ENCODE results near the gene CCDC159. TPM values are rescaled to one million over a fixed set of nuclear protein-coding genes. Genes with fewer than 3 reads are reported as not detected.

The CCDC159 gene
- total and polyA plus RNA-seq, 2 of the 13 experiments (the other 11 are each of a cell fraction or from before 2014, with no cell fraction given), result 1.7 to 6.3 TPM

GRCh38 chr19:11375143-11375948, 29.0 kb downstream of the CCDC159 start (continued):
- TF ChIP-seq RXRB (CRISPR knock-in tag; IDR thresholded peaks at IDR 0.05; ENCODE audit: borderline replicate concordance) (0 out of 2 replicates have a peak, but pooled peaks have one; percentile 8), FOXK2 (IDR thresholded peaks at IDR 0.05) (no peak), GZF1 (CRISPR knock-in tag; IDR thresholded peaks at IDR 0.05) (no peak), PCBP2 (optimal IDR thresholded peaks at IDR 0.05; ENCODE audit: low read depth, low read length, poor library complexity, severe bottlenecking) (no peak), ZMAT3 (CRISPR knock-in tag; conservative IDR thresholded peaks at IDR 0.05) (no peak), RFX3 (CRISPR knock-in tag; IDR thresholded peaks at IDR 0.05) (no peak), SATB2 (CRISPR knock-in tag; IDR thresholded peaks at IDR 0.05) (no peak), CEBPZ (IDR thresholded peaks at IDR 0.05; ENCODE audit: low read length) (no peak), ZC3H4 (CRISPR knock-in tag; IDR thresholded peaks at IDR 0.05; ENCODE audit: borderline replicate concordance) (no peak), SP5 (CRISPR knock-in tag; IDR thresholded peaks at IDR 0.05; ENCODE audit: borderline replicate concordance, low read depth) (no peak; the same call in 1 of the 2 replicates), KLF6 (CRISPR knock-in tag; IDR thresholded peaks at IDR 0.05) (no peak)
- TF ChIP-seq, protein P1, sequence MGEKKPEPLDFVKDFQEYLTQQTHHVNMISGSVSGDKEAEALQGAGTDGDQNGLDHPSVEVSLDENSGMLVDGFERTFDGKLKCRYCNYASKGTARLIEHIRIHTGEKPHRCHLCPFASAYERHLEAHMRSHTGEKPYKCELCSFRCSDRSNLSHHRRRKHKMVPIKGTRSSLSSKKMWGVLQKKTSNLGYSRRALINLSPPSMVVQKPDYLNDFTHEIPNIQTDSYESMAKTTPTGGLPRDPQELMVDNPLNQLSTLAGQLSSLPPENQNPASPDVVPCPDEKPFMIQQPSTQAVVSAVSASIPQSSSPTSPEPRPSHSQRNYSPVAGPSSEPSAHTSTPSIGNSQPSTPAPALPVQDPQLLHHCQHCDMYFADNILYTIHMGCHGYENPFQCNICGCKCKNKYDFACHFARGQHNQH (CRISPR knock-in tag; IDR thresholded peaks at IDR 0.05), result no peak; the same call in 1 of the 2 replicates
- TF ChIP-seq, protein P2, sequence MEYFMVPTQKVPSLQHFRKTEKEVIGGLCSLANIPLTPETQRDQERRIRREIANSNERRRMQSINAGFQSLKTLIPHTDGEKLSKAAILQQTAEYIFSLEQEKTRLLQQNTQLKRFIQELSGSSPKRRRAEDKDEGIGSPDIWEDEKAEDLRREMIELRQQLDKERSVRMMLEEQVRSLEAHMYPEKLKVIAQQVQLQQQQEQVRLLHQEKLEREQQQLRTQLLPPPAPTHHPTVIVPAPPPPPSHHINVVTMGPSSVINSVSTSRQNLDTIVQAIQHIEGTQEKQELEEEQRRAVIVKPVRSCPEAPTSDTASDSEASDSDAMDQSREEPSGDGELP (IDR thresholded peaks at IDR 0.05; ENCODE audit: borderline replicate concordance, low read depth), result no peak
- TF ChIP-seq, protein P3, sequence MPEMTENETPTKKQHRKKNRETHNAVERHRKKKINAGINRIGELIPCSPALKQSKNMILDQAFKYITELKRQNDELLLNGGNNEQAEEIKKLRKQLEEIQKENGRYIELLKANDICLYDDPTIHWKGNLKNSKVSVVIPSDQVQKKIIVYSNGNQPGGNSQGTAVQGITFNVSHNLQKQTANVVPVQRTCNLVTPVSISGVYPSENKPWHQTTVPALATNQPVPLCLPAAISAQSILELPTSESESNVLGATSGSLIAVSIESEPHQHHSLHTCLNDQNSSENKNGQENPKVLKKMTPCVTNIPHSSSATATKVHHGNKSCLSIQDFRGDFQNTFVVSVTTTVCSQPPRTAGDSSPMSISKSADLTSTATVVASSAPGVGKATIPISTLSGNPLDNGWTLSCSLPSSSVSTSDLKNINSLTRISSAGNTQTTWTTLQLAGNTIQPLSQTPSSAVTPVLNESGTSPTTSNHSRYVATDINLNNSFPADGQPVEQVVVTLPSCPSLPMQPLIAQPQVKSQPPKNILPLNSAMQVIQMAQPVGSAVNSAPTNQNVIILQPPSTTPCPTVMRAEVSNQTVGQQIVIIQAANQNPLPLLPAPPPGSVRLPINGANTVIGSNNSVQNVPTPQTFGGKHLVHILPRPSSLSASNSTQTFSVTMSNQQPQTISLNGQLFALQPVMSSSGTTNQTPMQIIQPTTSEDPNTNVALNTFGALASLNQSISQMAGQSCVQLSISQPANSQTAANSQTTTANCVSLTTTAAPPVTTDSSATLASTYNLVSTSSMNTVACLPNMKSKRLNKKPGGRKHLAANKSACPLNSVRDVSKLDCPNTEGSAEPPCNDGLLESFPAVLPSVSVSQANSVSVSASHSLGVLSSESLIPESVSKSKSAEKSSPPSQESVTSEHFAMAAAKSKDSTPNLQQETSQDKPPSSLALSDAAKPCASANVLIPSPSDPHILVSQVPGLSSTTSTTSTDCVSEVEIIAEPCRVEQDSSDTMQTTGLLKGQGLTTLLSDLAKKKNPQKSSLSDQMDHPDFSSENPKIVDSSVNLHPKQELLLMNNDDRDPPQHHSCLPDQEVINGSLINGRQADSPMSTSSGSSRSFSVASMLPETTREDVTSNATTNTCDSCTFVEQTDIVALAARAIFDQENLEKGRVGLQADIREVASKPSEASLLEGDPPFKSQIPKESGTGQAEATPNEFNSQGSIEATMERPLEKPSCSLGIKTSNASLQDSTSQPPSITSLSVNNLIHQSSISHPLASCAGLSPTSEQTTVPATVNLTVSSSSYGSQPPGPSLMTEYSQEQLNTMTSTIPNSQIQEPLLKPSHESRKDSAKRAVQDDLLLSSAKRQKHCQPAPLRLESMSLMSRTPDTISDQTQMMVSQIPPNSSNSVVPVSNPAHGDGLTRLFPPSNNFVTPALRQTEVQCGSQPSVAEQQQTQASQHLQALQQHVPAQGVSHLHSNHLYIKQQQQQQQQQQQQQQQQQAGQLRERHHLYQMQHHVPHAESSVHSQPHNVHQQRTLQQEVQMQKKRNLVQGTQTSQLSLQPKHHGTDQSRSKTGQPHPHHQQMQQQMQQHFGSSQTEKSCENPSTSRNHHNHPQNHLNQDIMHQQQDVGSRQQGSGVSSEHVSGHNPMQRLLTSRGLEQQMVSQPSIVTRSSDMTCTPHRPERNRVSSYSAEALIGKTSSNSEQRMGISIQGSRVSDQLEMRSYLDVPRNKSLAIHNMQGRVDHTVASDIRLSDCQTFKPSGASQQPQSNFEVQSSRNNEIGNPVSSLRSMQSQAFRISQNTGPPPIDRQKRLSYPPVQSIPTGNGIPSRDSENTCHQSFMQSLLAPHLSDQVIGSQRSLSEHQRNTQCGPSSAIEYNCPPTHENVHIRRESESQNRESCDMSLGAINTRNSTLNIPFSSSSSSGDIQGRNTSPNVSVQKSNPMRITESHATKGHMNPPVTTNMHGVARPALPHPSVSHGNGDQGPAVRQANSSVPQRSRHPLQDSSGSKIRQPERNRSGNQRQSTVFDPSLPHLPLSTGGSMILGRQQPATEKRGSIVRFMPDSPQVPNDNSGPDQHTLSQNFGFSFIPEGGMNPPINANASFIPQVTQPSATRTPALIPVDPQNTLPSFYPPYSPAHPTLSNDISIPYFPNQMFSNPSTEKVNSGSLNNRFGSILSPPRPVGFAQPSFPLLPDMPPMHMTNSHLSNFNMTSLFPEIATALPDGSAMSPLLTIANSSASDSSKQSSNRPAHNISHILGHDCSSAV (CRISPR knock-in tag; IDR thresholded peaks at IDR 0.05; ENCODE audit: borderline replicate concordance), result no peak
